ENCODE measurements around the gene RPS6KA4.

- TF ChIP-seq POLR2AphosphoS5 (IDR thresholded peaks at IDR 0.05), result no peak
- no peak for TF ChIP-seq POLR2A (IDR thresholded peaks at IDR 0.05)
- TF ChIP-seq CTCF (IDR thresholded peaks at IDR 0.05), result no peak
These were observed 48.3 kb downstream of the RPS6KA4 start for GRCh38 chr11:64407221-64407620.
